H1 (cell line): ENCODE data around the gene NEURL2. TPM values are rescaled to one million over a fixed set of nuclear protein-coding genes. Genes with fewer than 3 reads are reported as not detected.

Experiments
- CTCF ChIA-PET: fragments of 300-600 bp; sonication (Branson Sonifier 250); formaldehyde crosslinking; loops from one replicate; lab custom pipeline; 2021; ENCODE audit not compliant: partially characterized antibody; lab: Charles Lee
- POLR2A ChIA-PET: fragments of 300-600 bp; sonication (Branson Sonifier 250); formaldehyde crosslinking; loops from one replicate; lab custom pipeline; 2021; ENCODE audit warnings: inconsistent platforms; ENCODE audit not compliant: partially characterized antibody; lab: Charles Lee
- DNase-seq, 2 experiments: peaks; one replicate each; pipeline versions ENCODE4 v3.0.0 to v3.0.0-alpha.2; 2010 to 2022; ENCODE audit warnings: low spot score in 2 of 2, low read depth in 1 of 2, mixed read lengths in 1 of 2
- FAIRE-seq: peaks from 2 replicates; lab custom pipeline; 2011; peaks lifted over from hg19 to GRCh38; lab: Jason Lieb, UNC
- H2AFZ ChIP-seq: 2 replicates; pipeline ENCODE4 v1.8.1; 2012; ENCODE audit warnings: low read length, inconsistent platforms
- H2AK5ac ChIP-seq: 2 replicates; pipeline ENCODE4 v1.6.1; 2013; ENCODE audit warnings: low read depth, low read length
- H2BK120ac ChIP-seq: replicated peaks from 2 replicates; pipeline ENCODE3; 2013; ENCODE audit warnings: low read depth, low read length, inconsistent platforms
- H2BK12ac ChIP-seq: 2 replicates; pipeline ENCODE4 v1.6.1; 2013; ENCODE audit warnings: low read depth, low read length
- H2BK15ac ChIP-seq: 2 replicates; pipeline ENCODE4 v1.6.1; 2013; ENCODE audit warnings: low read length
- H2BK20ac ChIP-seq: 2 replicates; pipeline ENCODE4 v1.6.1; 2013; ENCODE audit warnings: low read length
- H2BK5ac ChIP-seq: 2 replicates; pipeline ENCODE4 v1.6.1; 2013; ENCODE audit warnings: low read depth, low read length
- H3K14ac ChIP-seq: 2 replicates; pipeline ENCODE4 v1.6.1; 2013; ENCODE audit warnings: inconsistent platforms; ENCODE audit not compliant: insufficient read length
- H3K18ac ChIP-seq: 2 replicates; pipeline ENCODE4 v1.6.1; 2013; ENCODE audit warnings: low read length; ENCODE audit errors: extremely low read depth
- H3K23ac ChIP-seq: 2 replicates; pipeline ENCODE4 v1.6.1; 2013; ENCODE audit warnings: inconsistent platforms; ENCODE audit not compliant: insufficient read length
- H3K23me2 ChIP-seq: 2 replicates; pipeline ENCODE4 v1.6.1; 2013; ENCODE audit warnings: low read depth, low read length
- H3K27ac ChIP-seq: 2 replicates; pipeline ENCODE4 v1.6.1; 2011; ENCODE audit warnings: low read depth, low read length, inconsistent platforms
- H3K27me3 ChIP-seq, 4 experiments: replicated peaks in 1 of 4; 1 replicate in 1 of 4; 2 replicates in 3 of 4; pipeline versions ENCODE4 v1.6.1 to v1.8.1; 2011 to 2013; ENCODE audit warnings: low read length in 3 of 4, mild to moderate bottlenecking in 3 of 4, inconsistent platforms in 2 of 4, mixed read lengths in 2 of 4, moderate library complexity in 1 of 4; ENCODE audit not compliant: control insufficient read depth in 3 of 4, insufficient read depth in 3 of 4; ENCODE audit errors: extremely low read depth in 1 of 4
- H3K36me3 ChIP-seq, 4 experiments: 2 replicates each; pipeline versions ENCODE4 v1.6.1 to v1.8.1; 2011 to 2013; ENCODE audit warnings: mild to moderate bottlenecking in 4 of 4, low read length in 3 of 4, moderate library complexity in 2 of 4, control low read depth in 1 of 4, inconsistent platforms in 1 of 4; ENCODE audit not compliant: insufficient read depth in 4 of 4, control insufficient read depth in 2 of 4
- H3K4ac ChIP-seq: replicated peaks from 2 replicates; pipeline ENCODE3; 2013; ENCODE audit warnings: low read length, low read depth, mixed read lengths, inconsistent platforms; ENCODE audit not compliant: insufficient read length
- H3K4me1 ChIP-seq, 4 experiments: replicated peaks in 1 of 4; 1 replicate in 1 of 4; 2 replicates in 3 of 4; pipeline versions ENCODE4 v1.6.1 to v1.8.1; 2011 to 2013; ENCODE audit warnings: low read length in 3 of 4, inconsistent platforms in 2 of 4, mixed read lengths in 1 of 4; ENCODE audit not compliant: insufficient read depth in 4 of 4, control insufficient read depth in 3 of 4
- H3K4me2 ChIP-seq, 2 experiments: 2 replicates each; pipeline versions ENCODE4 v1.6.1 to v1.8.1; 2011 to 2013; ENCODE audit warnings: low read depth in 2 of 2, low read length in 2 of 2, control low read depth in 1 of 2, inconsistent platforms in 1 of 2, mild to moderate bottlenecking in 1 of 2; ENCODE audit not compliant: insufficient read depth in 1 of 2
- H3K4me3 ChIP-seq, 4 experiments: fragments of 200-600, 300-600 bp in 1 of 4; sonication (generic), shearing (Covaris generic), sonication (Bioruptor Twin) in 1 of 4; 2 replicates each; pipeline versions ENCODE4 v1.5.1 to v1.8.1; 2011 to 2016; ENCODE audit warnings: low read length in 4 of 4, low read depth in 3 of 4, control low read depth in 2 of 4, inconsistent platforms in 2 of 4, mild to moderate bottlenecking in 2 of 4, mixed read lengths in 1 of 4, moderate library complexity in 1 of 4; ENCODE audit not compliant: insufficient read depth in 2 of 4; ENCODE audit errors: extremely low read depth in 1 of 4
- H3K56ac ChIP-seq: replicated peaks from 2 replicates; pipeline ENCODE3; 2013; ENCODE audit warnings: low read depth, mild to moderate bottlenecking, mixed read lengths, low read length, inconsistent platforms; ENCODE audit not compliant: insufficient read length
- H3K79me1 ChIP-seq: 2 replicates; pipeline ENCODE4 v1.6.1; 2013; ENCODE audit warnings: low read depth, low read length, control low read depth
- H3K79me2 ChIP-seq, 2 experiments: 2 replicates each; pipeline versions ENCODE4 v1.6.1 to v1.8.1; 2012 to 2013; ENCODE audit warnings: low read length in 2 of 2, mild to moderate bottlenecking in 2 of 2, inconsistent platforms in 1 of 2; ENCODE audit not compliant: insufficient read depth in 2 of 2, control insufficient read depth in 1 of 2
- H3K9ac ChIP-seq, 4 experiments: replicated peaks in 1 of 4; 1 replicate in 1 of 4; 2 replicates in 3 of 4; pipeline versions ENCODE4 v1.6.1 to v1.8.1; 2011 to 2013; ENCODE audit warnings: low read depth in 3 of 4, low read length in 3 of 4, control low read depth in 2 of 4, mild to moderate bottlenecking in 2 of 4, moderate library complexity in 2 of 4, inconsistent platforms in 1 of 4; ENCODE audit errors: extremely low read depth in 1 of 4
- H3K9me3 ChIP-seq, 2 experiments: 2 replicates each; pipeline versions ENCODE4 v1.6.1 to v1.8.1; 2012 to 2013; ENCODE audit warnings: mild to moderate bottlenecking in 2 of 2, moderate library complexity in 2 of 2, control low read depth in 1 of 2, inconsistent platforms in 1 of 2, low read depth in 1 of 2, low read length in 1 of 2, mixed read lengths in 1 of 2; ENCODE audit not compliant: insufficient read depth in 2 of 2
- H4K20me1 ChIP-seq, 2 experiments: replicated peaks in 1 of 2; 2 replicates each; pipeline versions ENCODE3 to v1.8.1; 2011 to 2013; ENCODE audit warnings: inconsistent platforms in 2 of 2, low read length in 2 of 2, mild to moderate bottlenecking in 1 of 2; ENCODE audit not compliant: insufficient read depth in 2 of 2, control insufficient read depth in 1 of 2
- H4K5ac ChIP-seq: 2 replicates; pipeline ENCODE4 v1.6.1; 2013; ENCODE audit warnings: low read length, low read depth, mixed read lengths, inconsistent platforms; ENCODE audit not compliant: insufficient read length
- H4K8ac ChIP-seq: 2 replicates; pipeline ENCODE4 v1.8.0; 2013; ENCODE audit warnings: mild to moderate bottlenecking, moderate library complexity, low read length, inconsistent platforms; ENCODE audit not compliant: insufficient read depth; ENCODE audit errors: extremely low read depth
- H4K91ac ChIP-seq: replicated peaks from 2 replicates; pipeline ENCODE3; 2013; ENCODE audit warnings: low read length, mixed read lengths, inconsistent platforms; ENCODE audit not compliant: insufficient read length
- BCL11A ChIP-seq, 2 experiments: IDR thresholded peaks; one replicate each; pipeline ENCODE4 v1.6.1; 2011; ENCODE audit warnings: low read depth in 2 of 2, low read length in 2 of 2, mild to moderate bottlenecking in 2 of 2
- CHD1 ChIP-seq: IDR thresholded peaks from 2 replicates; pipeline ENCODE4 v1.6.1; 2012; ENCODE audit warnings: low read depth, low read length, improper control_type of control experiment
- CHD2 ChIP-seq: IDR thresholded peaks from 2 replicates; pipeline ENCODE4 v1.6.1; 2012; ENCODE audit warnings: low read length, improper control_type of control experiment
- EZH2 ChIP-seq: fragments of 200-600 bp; sonication (generic); IDR thresholded peaks from 2 replicates; pipeline ENCODE4 v1.7.1; 2012; ENCODE audit warnings: low read depth, mild to moderate bottlenecking, moderate library complexity, low read length, inconsistent platforms; ENCODE audit not compliant: severe bottlenecking
- NANOG ChIP-seq: IDR thresholded peaks from 2 replicates; pipeline ENCODE4 v1.6.1; 2011; ENCODE audit warnings: low read length, low read depth, mild to moderate bottlenecking, inconsistent platforms; ENCODE audit not compliant: insufficient read depth, poor library complexity, severe bottlenecking
- POLR2A ChIP-seq, 2 experiments: IDR thresholded peaks; 1 replicate in 1 of 2; 2 replicates in 1 of 2; pipeline ENCODE4 v1.6.1; 2011; ENCODE audit warnings: low read depth in 2 of 2, low read length in 2 of 2, mild to moderate bottlenecking in 2 of 2; ENCODE audit errors: control extremely low read depth in 1 of 2
- RBBP5 ChIP-seq: IDR thresholded peaks from 2 replicates; pipeline ENCODE4 v1.7.1; 2012; ENCODE audit warnings: low read depth, mild to moderate bottlenecking, inconsistent platforms, low read length, moderate library complexity, borderline replicate concordance
- RNF2 ChIP-seq: fragments of 200-900, 300-1000 bp; sonication (generic); IDR thresholded peaks from 2 replicates; pipeline ENCODE4 v1.7.1; 2016; ENCODE audit warnings: borderline replicate concordance, low read depth, mild to moderate bottlenecking, antibody characterized with exemption, low read length; ENCODE audit not compliant: poor library complexity, severe bottlenecking; ENCODE audit errors: missing control alignments
- TEAD4 ChIP-seq: IDR thresholded peaks from 2 replicates; pipeline ENCODE4 v1.6.1; 2012; ENCODE audit warnings: low read depth, low read length, inconsistent platforms, mixed read lengths
- WGBS, 2 experiments: shearing (Covaris generic) in 1 of 2; methylation state at CpG; one replicate each; pipeline versions ENCODE4 v1.1.6 to v1.1.7; 2013 to 2015; ENCODE audit warnings: low lambda C conversion rate in 2 of 2, mixed read lengths in 2 of 2, inconsistent platforms in 1 of 2, low coverage in 1 of 2, missing lambda C conversion rate in 1 of 2; ENCODE audit not compliant: insufficient replicate concordance in 2 of 2, insufficient coverage in 1 of 2, insufficient read length in 1 of 2; ENCODE audit errors: extremely low coverage in 1 of 2, missing lambda C conversion rate in 1 of 2; 5-methylcytosine and 5-hydroxymethylcytosine counted together
- polyA plus RNA-seq, 7 experiments: library from polyadenylated mRNA; depleted of rRNA in 3 of 7; stranded (reverse) in 5 of 7; unstranded in 2 of 7; fragments of >200 nt in 5 of 7; fragments of 200-250 nt in 2 of 7; gene quantifications; 1 replicate in 5 of 7; 2 replicates in 1 of 7; 4 replicates in 1 of 7; pipeline versions ENCODE4 v1.2.1 to v1.2.3, GENCODE V29; 2011 to 2013; ENCODE audit warnings: missing spikeins in 2 of 7, mixed read lengths in 2 of 7
- total RNA-seq: library from RNA; stranded (reverse); fragmentation: NEBNext Ultra II Directional; extraction: Animal tissue kit (Norgen Biotek cat#: 25700); gene quantifications from 2 replicates; pipeline ENCODE4 v1.2.1, GENCODE V29; 2021
- TF ChIP-seq, protein P1 (sequence below): IDR thresholded peaks from 2 replicates; pipeline ENCODE4 v1.6.1; 2012; ENCODE audit warnings: inconsistent platforms

The NEURL2 gene
- total and polyA plus RNA-seq, 2 of the 8 experiments (the other 6 are each of a cell fraction or from before 2014, with no cell fraction given): 6.9 TPM

DNA sequence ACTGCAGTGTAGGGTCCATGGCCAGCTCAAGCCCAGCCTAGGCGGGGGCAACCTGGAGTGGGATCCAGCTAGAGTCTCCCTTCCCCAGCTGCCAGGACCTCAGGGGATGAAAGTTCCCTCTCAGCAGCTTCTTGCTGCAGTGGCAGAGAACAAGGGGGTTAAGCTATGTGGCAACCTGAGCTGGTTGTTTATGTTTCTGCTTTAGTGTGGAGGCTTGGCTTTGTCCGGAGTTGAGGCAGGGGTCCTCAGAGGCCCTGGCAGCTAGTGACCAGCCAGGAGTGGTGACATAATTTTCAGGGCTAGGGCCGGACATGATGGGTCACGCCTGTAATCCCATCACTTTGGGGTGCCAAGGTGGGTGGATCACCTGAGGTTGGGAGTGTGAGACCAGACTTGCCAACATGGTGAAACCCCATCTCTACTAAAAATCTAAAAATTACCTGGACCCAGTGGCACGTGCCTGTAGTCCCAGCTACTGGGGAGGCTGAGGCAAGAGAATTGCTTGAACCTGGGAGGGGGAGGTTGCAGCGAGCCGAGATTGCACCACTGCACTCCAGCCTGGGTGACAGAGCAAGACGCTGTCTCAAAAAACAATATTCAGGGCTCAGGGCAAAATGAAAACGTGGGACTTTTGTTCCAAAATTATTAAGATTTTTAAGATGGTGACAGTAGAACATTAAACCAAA is 35.0 kb upstream of the NEURL2 start:
- no peak overlapping the region for H3K4me3 ChIP-seq
- H3K27ac ChIP-seq: no peak overlapping the region
- H2AK5ac ChIP-seq: no peak overlapping the region
- H3K36me3 ChIP-seq: no peaks in the 10 kb centered on the region
- no peaks in the 10 kb centered on the region for H3K9me3 ChIP-seq
- DNase-seq: no peak
- no peak overlapping the region for H2BK120ac ChIP-seq
- H3K4me1 ChIP-seq: peaks cover 3 to 5% (median 4%) of the 10 kb centered on the region in 4 experiments; a peak in 4 of 7 replicates
- H4K5ac ChIP-seq: no peak overlapping the region
- ChIA-PET CTCF (interaction anchor here (0.7 to 2.4 kb wide), 5 partner anchors 11 to 61 kb away, joined by 3 to 10 read pairs (median 4); no protein-coding TSS in a partner anchor), POLR2A (interaction anchor here (0.9 to 11.8 kb wide), 11 partner anchors 7 to 101 kb away, joined by 3 to 165 read pairs (median 5); partner anchors contain the start of genes CTSA, NEURL2, PCIF1 and PLTP)
- H3K4me2 ChIP-seq: no peak overlapping the region; a peak in 1 of 4 replicates
- TF ChIP-seq EZH2: no peak
- TF ChIP-seq RNF2: no peak
- TF ChIP-seq BCL11A (IDR thresholded peaks at IDR 0.05; ENCODE audit: low read depth in 2 of 2, low read length in 2 of 2): no peak
- TF ChIP-seq POLR2A (IDR thresholded peaks at IDR 0.05; ENCODE audit: control extremely low read depth in 1 of 2, low read depth in 2 of 2, low read length in 2 of 2): no peak
- TF ChIP-seq NANOG: no peak
- TF ChIP-seq CHD2: no peak
- no peak for TF ChIP-seq CHD1
- TF ChIP-seq RBBP5: no peak
- no peak for TF ChIP-seq TEAD4
- TF ChIP-seq, protein P1, sequence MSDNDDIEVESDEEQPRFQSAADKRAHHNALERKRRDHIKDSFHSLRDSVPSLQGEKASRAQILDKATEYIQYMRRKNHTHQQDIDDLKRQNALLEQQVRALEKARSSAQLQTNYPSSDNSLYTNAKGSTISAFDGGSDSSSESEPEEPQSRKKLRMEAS: no peak
- no peaks in the 10 kb centered on the region for H3K79me2 ChIP-seq
- no peak overlapping the region for H2BK12ac ChIP-seq
- H2AFZ ChIP-seq: no peak overlapping the region
- no peak for FAIRE-seq
- H3K79me1 ChIP-seq: no peaks in the 10 kb centered on the region
- no peak overlapping the region; the same call in 1 of the 2 replicates for H3K18ac ChIP-seq
- 79% methylated on average over 9 of the region's 9 CpGs; no CpG with 5 or more reads in 1 of the 2 experiments for WGBS, 2 experiments
- H3K56ac ChIP-seq: no peak overlapping the region
- H2BK5ac ChIP-seq: no peak overlapping the region
- H3K4ac ChIP-seq: no peak overlapping the region
- H3K27me3 ChIP-seq: no peaks in the 10 kb centered on the region
- H2BK15ac ChIP-seq: no peak overlapping the region
- H4K91ac ChIP-seq: no peak overlapping the region
- H3K23ac ChIP-seq: no peak overlapping the region
- no peak overlapping the region; a peak in 1 of 7 replicates for H3K9ac ChIP-seq
- no peak overlapping the region for H2BK20ac ChIP-seq
- no peak overlapping the region for H4K8ac ChIP-seq
- H3K14ac ChIP-seq: no peak overlapping the region
- H4K20me1 ChIP-seq: no peaks in the 10 kb centered on the region
- H3K23me2 ChIP-seq: no peaks in the 10 kb centered on the region
